Measurements from ENCODE around the gene UPK3B.
"Not testable (repeated sequence)": the region's sequence is repeated elsewhere in the genome, so short reads cannot be mapped to it uniquely, and the experiment has no call there.

UPK3B gene

DNA sequence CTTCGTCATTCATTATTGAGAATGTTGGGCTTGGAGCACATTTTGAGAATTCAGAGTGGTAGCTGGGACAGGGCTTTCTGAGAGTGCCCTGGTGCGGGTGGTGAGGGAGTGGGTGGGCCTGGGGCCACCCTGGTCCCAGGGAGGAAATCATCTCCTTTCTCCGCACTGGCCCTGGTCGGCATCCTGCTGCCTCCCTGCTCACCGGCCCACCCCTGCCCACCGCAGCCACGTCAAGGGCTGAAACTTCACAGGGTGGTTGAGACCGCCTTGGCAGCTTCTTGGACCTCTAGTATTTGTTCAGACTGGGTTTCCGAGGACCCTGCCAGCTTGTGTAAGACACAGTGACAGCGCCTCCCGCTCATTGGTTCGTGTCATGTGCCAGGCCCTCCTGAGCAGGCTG, 25.9 kb upstream of the UPK3B start:
- not testable (repeated sequence) for DNase-seq (ENCODE audit: low read depth)

DNA sequence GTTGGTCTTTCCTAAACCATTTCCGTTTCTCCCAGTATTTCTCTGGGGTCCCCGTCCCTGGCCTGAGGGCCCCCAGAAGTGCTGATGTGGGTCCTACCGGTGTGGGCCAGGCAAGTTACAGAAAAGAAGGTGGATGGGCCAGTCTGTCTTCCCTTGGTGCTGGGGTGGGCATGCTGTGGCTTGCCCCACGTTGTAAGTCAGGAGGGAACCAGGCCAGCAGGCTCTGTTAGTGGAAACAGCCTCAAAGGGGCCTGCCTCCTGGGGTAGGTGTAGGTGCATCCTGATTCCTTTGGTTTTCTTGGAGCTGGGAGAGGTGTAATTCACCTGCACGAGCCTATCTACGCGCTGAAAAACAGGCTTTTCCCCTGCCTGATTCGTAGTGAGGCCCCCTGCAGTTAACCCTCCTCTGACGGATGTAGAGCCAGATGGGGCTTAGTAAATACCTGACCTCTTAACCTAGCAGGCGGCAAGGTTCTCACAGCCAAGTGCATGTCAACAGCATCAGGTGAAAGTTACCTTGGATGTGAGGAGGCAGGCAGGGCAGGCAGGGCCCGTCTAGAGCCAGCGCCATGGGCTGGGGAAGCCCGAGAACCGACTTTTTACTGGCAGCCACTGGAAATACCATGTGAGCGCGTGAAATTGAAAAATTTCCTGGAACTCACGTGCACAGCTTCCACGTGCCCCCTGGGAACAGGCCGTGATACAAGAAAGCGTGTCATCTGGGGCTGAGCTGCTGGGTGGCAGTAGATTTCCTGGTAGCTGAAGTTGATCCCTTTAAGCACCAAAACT, 24.3 kb upstream of the UPK3B start:
- DNase-seq (ENCODE audit: low read depth); H3K4me3 ChIP-seq (ENCODE audit: control insufficient read depth, low read depth, low read length): not testable (repeated sequence)

More for the DNA sequence above, 25.9 kb upstream of the UPK3B start:
- H3K4me3 ChIP-seq (ENCODE audit: control insufficient read depth, low read depth, low read length): not testable (repeated sequence)

DNA sequence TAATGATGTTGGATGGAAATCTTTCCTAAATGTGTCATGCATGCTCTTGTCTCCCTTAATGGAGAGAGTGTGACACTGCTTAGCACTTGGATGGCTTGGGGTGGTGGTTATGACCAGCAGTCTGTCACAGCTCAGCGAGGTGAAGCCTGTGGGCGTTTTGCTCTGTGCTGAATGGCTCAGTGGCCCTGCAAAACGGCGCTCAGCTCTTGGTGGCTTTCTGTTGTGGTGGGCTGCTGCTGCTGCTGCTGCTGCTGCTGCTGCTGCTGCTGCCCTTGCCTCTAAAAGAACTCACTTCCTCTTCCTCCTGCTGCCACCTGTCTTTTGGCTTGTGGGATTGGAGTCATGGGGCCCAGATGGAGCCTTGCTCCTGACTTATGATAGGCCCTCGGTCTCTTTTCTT, 23.7 kb upstream of the UPK3B start:
- not testable (repeated sequence) for H3K4me3 ChIP-seq (ENCODE audit: control insufficient read depth, low read depth, low read length); DNase-seq (ENCODE audit: low read depth)

DNA sequence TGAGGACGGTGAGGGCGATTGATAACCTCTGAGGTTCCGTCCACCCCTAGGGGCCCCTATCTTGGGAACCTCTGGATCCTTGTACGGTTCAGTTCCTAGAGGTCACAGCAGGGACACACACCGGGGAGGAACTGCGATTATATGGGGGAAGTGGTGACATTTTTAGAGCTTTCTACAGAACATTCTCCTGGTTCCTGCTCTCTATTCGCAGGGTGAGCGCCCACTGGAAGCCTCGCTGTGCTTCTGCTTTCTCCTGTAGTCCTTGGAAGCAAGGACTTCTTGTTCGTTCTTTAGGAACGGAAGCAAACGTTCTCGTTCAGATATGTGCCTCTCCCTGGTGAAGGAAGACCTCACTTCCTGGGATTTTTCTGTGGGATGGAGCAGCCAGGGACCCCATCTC, 22.4 kb upstream of the UPK3B start:
- DNase-seq (ENCODE audit: low read depth); H3K4me3 ChIP-seq (ENCODE audit: control insufficient read depth, low read depth, low read length): not testable (repeated sequence)

DNA sequence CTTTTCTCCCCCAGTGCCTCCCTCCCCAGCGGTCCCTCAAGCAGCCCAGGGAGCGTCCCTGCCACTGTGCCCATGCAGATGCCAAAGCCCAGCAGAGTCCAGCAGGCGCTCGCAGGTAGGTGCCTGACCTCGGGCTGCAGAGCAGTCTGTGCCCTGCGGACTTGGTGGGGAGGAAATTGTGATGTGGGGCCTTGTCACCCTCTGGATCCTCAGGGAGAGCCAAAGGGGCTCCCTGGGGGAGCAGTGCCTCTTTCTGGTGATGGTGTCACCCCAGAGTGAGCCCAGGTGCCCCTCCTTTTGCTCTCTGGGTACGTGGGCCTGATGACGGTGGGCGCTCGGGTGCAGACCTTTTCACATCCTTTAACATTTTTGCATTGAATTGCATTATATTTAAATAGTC, 18.2 kb upstream of the UPK3B start:
- not testable (repeated sequence) for H3K4me3 ChIP-seq (ENCODE audit: control insufficient read depth, low read depth, low read length); DNase-seq (ENCODE audit: low read depth)

DNA sequence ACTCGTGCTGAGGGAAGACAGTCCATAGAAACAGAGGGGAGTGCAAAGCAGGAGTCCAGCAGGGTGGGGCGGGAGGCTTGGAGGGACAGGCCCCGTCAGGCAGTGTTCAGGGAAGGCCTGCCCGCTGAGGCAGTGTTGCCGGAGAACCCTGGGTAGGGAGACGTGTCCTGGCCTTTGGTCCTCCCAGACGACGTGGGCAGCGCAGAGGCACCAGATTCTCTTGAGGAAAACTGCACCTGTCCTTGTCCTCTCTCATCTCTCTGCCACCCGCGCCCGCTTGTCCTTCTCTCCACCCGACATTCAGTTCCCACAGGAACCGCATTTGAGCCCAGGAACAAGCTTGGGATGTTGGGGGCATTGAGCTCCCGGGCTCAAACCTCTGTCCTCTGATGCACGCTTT, 14.6 kb upstream of the UPK3B start:
- DNase-seq (ENCODE audit: low read depth): not testable (repeated sequence)

DNA sequence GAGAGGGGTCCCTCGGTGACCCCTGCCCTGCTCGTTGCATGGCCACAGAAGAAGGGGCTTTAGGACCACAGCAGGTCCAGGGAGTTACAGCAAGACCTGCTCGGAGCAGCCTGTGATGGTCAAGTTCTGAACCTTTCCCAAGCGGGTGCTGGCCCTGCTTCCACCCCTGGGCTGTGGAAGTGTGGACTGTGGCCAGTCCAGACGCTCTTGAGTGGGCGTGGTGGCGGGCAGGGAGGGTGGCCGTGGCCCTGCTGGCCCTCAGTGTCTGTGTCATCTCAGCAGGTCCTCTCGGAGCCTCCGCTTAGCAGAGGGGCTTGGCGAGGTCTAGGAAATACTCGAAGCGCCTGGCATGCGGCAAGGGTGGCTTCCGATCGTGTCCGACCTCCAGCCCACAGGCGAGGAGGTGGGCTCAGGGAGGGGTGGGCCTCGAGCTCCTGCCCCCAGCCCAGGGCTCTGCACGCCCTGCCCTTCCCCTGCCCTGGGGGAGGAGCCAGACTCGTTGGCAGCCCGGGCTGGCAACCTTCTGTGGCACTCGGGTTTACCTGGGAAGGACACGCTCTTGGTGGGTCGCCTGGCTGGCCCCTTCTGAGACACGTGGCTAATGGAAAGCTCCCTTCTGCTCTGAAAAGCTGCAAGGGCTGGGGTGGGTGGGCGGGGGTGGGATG, 12.3 kb upstream of the UPK3B start:
- not testable (repeated sequence) for H3K4me3 ChIP-seq (ENCODE audit: control insufficient read depth, low read depth, low read length); DNase-seq (ENCODE audit: low read depth)

More for the DNA sequence above, 14.6 kb upstream of the UPK3B start:
- H3K4me3 ChIP-seq (ENCODE audit: control insufficient read depth, low read depth, low read length): not testable (repeated sequence)

DNA sequence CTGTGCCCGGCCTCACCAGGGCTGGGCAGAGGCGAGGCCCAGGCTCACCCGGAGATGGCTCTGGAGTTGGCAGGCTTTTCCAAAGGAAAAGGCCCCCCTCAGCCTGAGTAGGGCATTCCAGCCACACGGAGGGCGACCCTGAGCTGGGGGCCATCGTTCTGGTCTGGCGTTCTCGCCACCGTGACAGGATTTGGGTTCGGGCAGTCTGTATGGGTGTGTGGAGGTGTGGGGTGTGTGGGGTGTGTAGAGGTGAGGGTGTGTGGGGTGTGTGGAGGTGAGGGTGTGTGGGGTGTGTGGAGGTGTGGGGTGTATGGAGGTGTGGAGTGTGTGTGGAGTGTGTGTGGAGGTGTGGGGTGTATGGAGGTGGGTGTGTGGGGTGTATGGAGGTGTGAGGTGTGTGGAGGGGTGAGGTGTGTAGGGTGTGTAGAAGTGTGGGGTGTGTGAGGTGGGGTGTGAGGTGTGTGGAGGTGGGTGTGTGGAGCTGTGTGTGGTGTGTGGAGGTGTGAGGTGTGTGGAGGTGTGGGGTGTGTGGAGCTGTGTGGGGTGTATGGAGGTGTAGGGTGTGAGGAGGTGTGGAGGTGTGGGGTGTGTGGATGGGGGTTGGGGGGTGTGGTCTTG, 11.7 kb upstream of the UPK3B start:
- DNase-seq (ENCODE audit: low read depth); H3K4me3 ChIP-seq (ENCODE audit: control insufficient read depth, low read depth, low read length): not testable (repeated sequence)

DNA sequence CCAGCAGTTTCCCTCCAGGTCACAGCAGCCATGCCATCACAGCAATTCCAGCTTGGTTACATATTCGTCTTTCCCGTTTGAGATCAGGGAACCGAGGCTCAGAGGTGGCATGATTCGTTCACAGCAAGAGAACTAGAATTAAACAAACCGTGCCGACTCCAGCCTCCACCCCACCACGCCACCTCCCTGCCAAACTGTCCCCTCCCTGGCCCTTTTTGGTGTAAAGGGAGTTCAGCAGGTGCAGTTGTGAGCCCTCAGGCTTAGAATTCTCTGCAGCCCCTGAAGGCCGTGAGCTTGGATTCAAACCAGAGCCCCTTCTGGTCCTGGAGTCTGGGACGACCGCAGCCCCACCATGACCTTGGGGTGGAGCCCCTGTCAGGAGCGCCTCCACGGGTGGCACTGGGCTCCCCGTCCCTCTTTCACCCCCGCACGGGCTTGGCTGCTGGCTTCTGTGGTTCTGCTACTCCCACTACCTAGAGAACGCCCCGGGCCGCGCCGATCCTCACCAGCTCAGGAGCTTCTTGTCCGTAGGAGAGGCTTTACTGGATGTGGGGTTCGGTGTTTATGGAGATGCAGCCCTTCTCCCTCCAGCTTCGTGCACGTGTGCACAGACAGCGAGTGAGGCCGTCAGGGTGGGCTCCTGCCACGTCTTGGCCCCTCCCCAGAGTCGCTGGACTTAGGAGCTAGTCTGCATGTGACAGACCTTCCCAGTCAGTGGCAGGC, 11.0 kb upstream of the UPK3B start:
- not testable (repeated sequence) for DNase-seq (ENCODE audit: low read depth); H3K4me3 ChIP-seq (ENCODE audit: control insufficient read depth, low read depth, low read length)

DNA sequence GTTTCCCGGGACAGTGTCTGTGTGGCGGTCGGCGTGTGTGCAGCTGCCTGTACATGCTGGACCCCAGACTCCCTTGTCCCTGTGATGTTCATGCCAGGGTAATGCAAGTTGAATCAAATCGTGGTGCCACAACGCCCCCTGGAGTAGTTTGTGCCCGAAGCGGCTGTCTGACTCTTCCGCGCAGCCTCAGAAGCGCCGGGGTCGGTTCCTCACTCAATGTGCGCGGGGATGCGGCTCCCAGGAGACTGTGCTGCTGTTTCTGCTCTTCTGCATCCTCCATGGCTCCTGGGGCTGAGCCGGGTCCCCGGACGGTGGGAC, 10.5 kb upstream of the UPK3B start:
- not testable (repeated sequence) for H3K4me3 ChIP-seq (ENCODE audit: control insufficient read depth, low read depth, low read length); DNase-seq (ENCODE audit: low read depth)

DNA sequence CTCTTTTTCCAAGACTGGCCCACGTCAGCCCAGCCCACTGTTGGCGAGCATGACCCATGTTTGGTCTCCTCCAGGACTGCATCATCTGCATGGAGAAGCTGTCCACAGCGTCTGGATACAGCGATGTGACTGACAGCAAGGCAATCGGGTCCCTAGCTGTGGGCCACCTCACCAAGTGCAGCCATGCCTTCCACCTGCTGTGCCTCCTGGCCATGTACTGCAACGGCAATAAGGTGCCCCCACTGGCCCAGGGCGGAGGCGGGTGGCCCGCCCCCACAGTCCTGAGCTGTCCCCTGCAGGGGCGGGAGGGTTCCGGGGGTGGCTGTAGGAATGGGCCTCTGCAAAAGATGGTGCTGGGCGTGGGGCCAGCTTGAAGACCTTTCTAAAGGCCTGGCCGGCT, 8.1 kb upstream of the UPK3B start:
- DNase-seq (ENCODE audit: low read depth); H3K4me3 ChIP-seq (ENCODE audit: control insufficient read depth, low read depth, low read length): not testable (repeated sequence)

DNA sequence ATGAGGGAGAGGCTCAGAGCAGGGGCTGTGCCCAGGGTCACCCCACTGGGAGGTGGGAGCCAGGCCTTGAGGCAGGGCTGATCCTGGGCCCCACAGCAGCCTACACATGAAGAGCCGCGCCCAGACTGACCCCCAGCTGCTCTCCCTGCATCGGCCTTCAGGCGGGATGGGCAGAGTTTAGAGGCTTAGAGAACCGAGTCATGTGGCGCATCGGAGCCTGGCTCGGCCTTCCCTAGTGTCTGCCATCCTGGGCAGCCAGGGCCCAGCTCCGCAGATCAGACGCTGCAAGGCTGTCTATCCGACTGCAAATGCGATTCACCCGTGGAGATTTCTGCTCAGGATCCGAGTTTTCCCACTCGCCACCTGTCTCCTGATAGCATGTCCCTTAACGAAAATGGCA, 7.5 kb upstream of the UPK3B start:
- DNase-seq (ENCODE audit: low read depth); H3K4me3 ChIP-seq (ENCODE audit: control insufficient read depth, low read depth, low read length): not testable (repeated sequence)

DNA sequence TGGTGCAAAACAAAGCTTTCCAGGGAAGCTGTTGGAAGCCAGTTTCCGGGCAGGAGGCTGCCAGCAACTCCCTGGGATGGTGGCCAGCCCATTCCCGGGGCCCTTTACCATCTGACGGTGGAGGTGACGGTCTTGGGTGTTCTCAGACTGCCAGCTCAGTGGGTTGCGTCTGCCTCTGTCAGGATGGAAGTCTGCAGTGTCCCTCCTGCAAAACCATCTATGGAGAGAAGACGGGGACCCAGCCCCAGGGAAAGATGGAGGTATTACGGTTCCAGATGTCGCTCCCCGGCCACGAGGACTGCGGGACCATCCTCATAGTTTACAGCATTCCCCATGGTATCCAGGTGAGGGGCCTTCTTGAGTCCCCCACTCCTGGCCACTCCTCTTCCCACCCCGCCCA, 7.1 kb upstream of the UPK3B start:
- not testable (repeated sequence) for DNase-seq (ENCODE audit: low read depth); H3K4me3 ChIP-seq (ENCODE audit: control insufficient read depth, low read depth, low read length)

DNA sequence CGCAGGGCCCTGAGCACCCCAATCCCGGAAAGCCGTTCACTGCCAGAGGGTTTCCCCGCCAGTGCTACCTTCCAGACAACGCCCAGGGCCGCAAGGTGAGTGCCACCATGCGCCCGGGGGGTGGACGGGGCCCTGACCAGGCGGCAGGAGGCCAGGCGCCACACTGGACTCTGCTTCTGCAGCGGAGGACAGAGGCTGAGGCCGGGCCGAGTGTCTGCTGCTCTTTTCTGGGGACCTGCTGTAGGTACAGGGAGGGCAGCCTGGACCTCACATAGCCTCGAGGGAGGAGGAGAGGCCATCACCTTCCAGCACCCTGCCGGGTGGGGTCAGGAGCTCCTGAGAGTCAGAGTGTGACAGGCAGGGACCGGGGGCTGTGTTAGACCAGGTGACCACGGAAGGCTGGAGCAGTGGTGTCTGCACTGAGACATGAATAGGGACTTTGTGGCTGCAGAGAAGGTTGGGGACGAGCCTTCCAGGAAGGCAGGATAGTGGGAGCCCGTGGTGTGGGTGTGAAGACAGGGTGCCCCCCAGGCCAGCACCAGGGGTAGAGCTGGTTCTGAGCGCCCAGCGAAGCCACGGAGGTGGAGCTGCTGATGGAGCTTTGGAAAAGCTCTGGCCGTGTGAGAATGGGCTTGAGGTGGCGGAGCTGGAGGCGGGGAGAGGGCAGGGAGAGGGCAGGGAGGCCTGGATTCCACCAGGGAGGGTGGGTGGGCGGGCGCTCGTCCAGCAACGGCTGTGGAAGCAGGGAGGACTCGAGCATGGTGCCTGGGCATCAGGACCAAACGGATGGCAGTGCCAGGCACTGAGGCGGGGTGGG, 5.8 kb upstream of the UPK3B start:
- not testable (repeated sequence) for DNase-seq (ENCODE audit: low read depth); H3K4me3 ChIP-seq (ENCODE audit: control insufficient read depth, low read depth, low read length)

Measured in fibroblast of mammary gland (primary cell).